ENCODE results near the gene CMTM5. TPM values are rescaled to one million over a fixed set of nuclear protein-coding genes. Genes with fewer than 3 reads are reported as not detected.
A peak's percentile ranks its signal among the peaks of the same experiment; 100 is the strongest.

Gene CMTM5
- total RNA-seq, 1 experiment from 2014 or later = not detected

- no peak for DNase-seq (ENCODE audit: low read depth, low spot score)
- in situ Hi-C loops (cut with HindIII; ENCODE audit: low pct_unique_long_range_greater_than_20kb, low sequenced_read_pairs) = no loop called here
These were observed 5.0 kb upstream of the CMTM5 start for GRCh38 chr14:23371865-23372264.

- DNase-seq (ENCODE audit: low read depth, low spot score) = no peak
- in situ Hi-C loops (cut with HindIII; ENCODE audit: low pct_unique_long_range_greater_than_20kb, low sequenced_read_pairs) = no loop called here
These were observed 4.3 kb upstream of the CMTM5 start, which contains the start of gene IL25 for GRCh38 chr14:23372509-23372908. TSS of gene IL25 (plus strand) at chr14:23372809.

- in situ Hi-C loops (cut with HindIII; ENCODE audit: low pct_unique_long_range_greater_than_20kb, low sequenced_read_pairs) = no loop called here
These were observed 3.8 kb upstream of the CMTM5 start for GRCh38 chr14:23373041-23373440.

GRCh38 chr14:23375527-23376251 lies 1.2 kb upstream of the CMTM5 start:
- in situ Hi-C loops (cut with HindIII; ENCODE audit: low pct_unique_long_range_greater_than_20kb, low sequenced_read_pairs) = no loop called here
- DNase-seq (ENCODE audit: low read depth, low spot score) = no peak

More at GRCh38 chr14:23373041-23373440, 3.8 kb upstream of the CMTM5 start:
- no peak for DNase-seq (ENCODE audit: low read depth, low spot score)

GRCh38 chr14:23377198-23377550 lies 328 bp downstream of the CMTM5 start:
- DNase-seq (ENCODE audit: low read depth, low spot score) = no peak
- in situ Hi-C loops (cut with HindIII; ENCODE audit: low pct_unique_long_range_greater_than_20kb, low sequenced_read_pairs) = no loop called here

- in situ Hi-C loops (cut with HindIII; ENCODE audit: low pct_unique_long_range_greater_than_20kb, low sequenced_read_pairs) = no loop called here
These were observed 1.0 kb downstream of the CMTM5 start for GRCh38 chr14:23377573-23378563.

GRCh38 chr14:23378612-23379220 lies 1.9 kb downstream of the CMTM5 start:
- in situ Hi-C loops (cut with HindIII; ENCODE audit: low pct_unique_long_range_greater_than_20kb, low sequenced_read_pairs) = no loop called here

More at GRCh38 chr14:23377573-23378563, 1.0 kb downstream of the CMTM5 start:
- DNase-seq (ENCODE audit: low read depth, low spot score) = no peak

GRCh38 chr14:23379366-23380196 lies 2.7 kb downstream of the CMTM5 start:
- in situ Hi-C loops (cut with HindIII; ENCODE audit: low pct_unique_long_range_greater_than_20kb, low sequenced_read_pairs) = no loop called here
- DNase-seq (ENCODE audit: low read depth, low spot score) = peak; percentile 60

More at GRCh38 chr14:23378612-23379220, 1.9 kb downstream of the CMTM5 start:
- DNase-seq (ENCODE audit: low read depth, low spot score) = no peak

GRCh38 chr14:23380197-23380914 lies 3.5 kb downstream of the CMTM5 start:
- in situ Hi-C loops (cut with HindIII; ENCODE audit: low pct_unique_long_range_greater_than_20kb, low sequenced_read_pairs) = no loop called here
- DNase-seq (ENCODE audit: low read depth, low spot score) = no peak

- in situ Hi-C loops (cut with HindIII; ENCODE audit: low pct_unique_long_range_greater_than_20kb, low sequenced_read_pairs) = no loop called here
- DNase-seq (ENCODE audit: low read depth, low spot score) = no peak
These were observed 4.1 kb downstream of the CMTM5 start for GRCh38 chr14:23380976-23381375.

GRCh38 chr14:23381871-23382270 lies 5.0 kb downstream of the CMTM5 start:
- in situ Hi-C loops (cut with HindIII; ENCODE audit: low pct_unique_long_range_greater_than_20kb, low sequenced_read_pairs) = no loop called here
- DNase-seq (ENCODE audit: low read depth, low spot score) = no peak

- in situ Hi-C loops (cut with HindIII; ENCODE audit: low pct_unique_long_range_greater_than_20kb, low sequenced_read_pairs) = no loop called here
- DNase-seq (ENCODE audit: low read depth, low spot score) = no peak
These were observed 5.4 kb downstream of the CMTM5 start for GRCh38 chr14:23382276-23382675.

GRCh38 chr14:23382731-23383440 lies 6.0 kb downstream of the CMTM5 start:
- DNase-seq (ENCODE audit: low read depth, low spot score) = no peak
- in situ Hi-C loops (cut with HindIII; ENCODE audit: low pct_unique_long_range_greater_than_20kb, low sequenced_read_pairs) = no loop called here

- in situ Hi-C loops (cut with HindIII; ENCODE audit: low pct_unique_long_range_greater_than_20kb, low sequenced_read_pairs) = no loop called here
- DNase-seq (ENCODE audit: low read depth, low spot score) = no peak
These were observed 7.7 kb downstream of the CMTM5 start for GRCh38 chr14:23384364-23385080.

GRCh38 chr14:23385244-23385641 lies 8.4 kb downstream of the CMTM5 start:
- no peak for DNase-seq (ENCODE audit: low read depth, low spot score)
- in situ Hi-C loops (cut with HindIII; ENCODE audit: low pct_unique_long_range_greater_than_20kb, low sequenced_read_pairs) = no loop called here
